ENCODE data around the gene CDON. TPM values are rescaled to one million over a fixed set of nuclear protein-coding genes. Genes with fewer than 3 reads are reported as not detected.

Gene CDON
- total and polyA plus RNA-seq, 2 donors (not counting 3 experiments of a cell fraction or from before 2014, with no cell fraction given) = 1.6 to 3.8 TPM

- H3K27me3 ChIP-seq (ENCODE audit: control insufficient read depth in 2 of 2, insufficient read depth in 2 of 2, low read length in 2 of 2) = no peaks in the 10 kb centered on the region
- H4K20me1 ChIP-seq (replicated peaks; ENCODE audit: control insufficient read depth, extremely low read depth, insufficient read depth, low read length) = no peaks in the 10 kb centered on the region
- H3K36me3 ChIP-seq (ENCODE audit: control insufficient read depth in 2 of 2, extremely low read depth in 1 of 2, insufficient read depth in 2 of 2, low read length in 2 of 2) = no peaks in the 10 kb centered on the region
- intact Hi-C loops (cut with micrococcal nuclease) (no loop called here), dilution Hi-C loops (cut with MboI; ENCODE audit: extremely low pct_ligation_motif_present, low sequenced_read_pairs) (no loop called here)
- no peaks in the 10 kb centered on the region for H3K9me3 ChIP-seq (replicated peaks; ENCODE audit: control insufficient read depth, insufficient read depth, low read length)
- H3K4me2 ChIP-seq (ENCODE audit: insufficient read depth, low read length) = no peak overlapping the region
- CTCF ChIA-PET = no interaction called here
- BruUV-seq (replicated peaks) = no TSS peak
- no peaks in the 10 kb centered on the region for H3K79me2 ChIP-seq (ENCODE audit: control insufficient read depth, insufficient read depth, low read length)
- DNase-seq (ENCODE audit: low read depth, low spot score) (no peak), FAIRE-seq (no peak)
- H3K27ac ChIP-seq (ENCODE audit: insufficient read depth, low read depth, low read length) = no peak overlapping the region
- no peak overlapping the region for H3K4me3 ChIP-seq (replicated peaks in 1 of 3; ENCODE audit: insufficient read depth in 1 of 3, low read depth in 1 of 3, low read length in 3 of 3)
- TF ChIP-seq MAX (IDR thresholded peaks at IDR 0.05; ENCODE audit: insufficient read depth, insufficient read length) (no peak), MYC (IDR thresholded peaks at IDR 0.05; ENCODE audit: low read depth, low read length) (no peak), POLR2A (IDR thresholded peaks at IDR 0.05; ENCODE audit: low read depth, low read length) (no peak), EZH2 (IDR thresholded peaks at IDR 0.05; ENCODE audit: borderline replicate concordance, low read depth, low read length, severe bottlenecking) (no peak), FOS (IDR thresholded peaks at IDR 0.05; ENCODE audit: borderline replicate concordance, insufficient read depth, low read length) (no peak), POLR2AphosphoS5 (IDR thresholded peaks at IDR 0.05; ENCODE audit: insufficient read depth, low read depth, low read length) (no peak), GATA2 (IDR thresholded peaks at IDR 0.05; ENCODE audit: insufficient read depth, insufficient read length, low read depth, low read length) (no peak)
- H3K9me1 ChIP-seq (replicated peaks; ENCODE audit: control insufficient read depth, extremely low read depth, insufficient read depth, low read length) = no peaks in the 10 kb centered on the region
- POLR2A ChIA-PET = no interaction called here
- H3K4me1 ChIP-seq (ENCODE audit: control insufficient read depth, extremely low read depth, insufficient read depth, low read length) = no peaks in the 10 kb centered on the region
- no peak overlapping the region for H3K9ac ChIP-seq (replicated peaks; ENCODE audit: extremely low read depth, insufficient read depth, low read length)
- no peak overlapping the region for H2AFZ ChIP-seq (ENCODE audit: low read depth, low read length)
Measured at GRCh38 chr11:125999234-125999880, 63.3 kb downstream of the CDON start.

DNA sequence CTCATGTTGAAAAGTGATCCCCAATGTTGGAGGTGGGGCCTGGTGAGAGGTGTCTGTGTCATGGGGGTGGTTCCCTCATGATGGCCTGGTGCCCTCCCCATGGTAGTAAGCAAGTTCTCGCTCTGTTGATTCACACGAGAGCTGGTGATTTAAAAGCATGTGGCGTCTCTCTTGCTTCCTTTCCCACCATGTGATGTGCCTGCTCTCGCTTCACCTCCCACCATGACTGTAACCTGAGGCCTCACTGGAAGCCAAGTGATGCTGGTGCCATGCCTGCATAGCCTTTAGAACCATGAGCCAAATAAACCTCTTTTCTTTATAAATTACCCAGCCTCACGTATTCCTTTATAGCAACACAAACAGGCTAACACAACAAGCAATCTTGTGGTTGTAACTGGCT lies 64.4 kb downstream of the CDON start:
- no peaks in the 10 kb centered on the region for H3K4me1 ChIP-seq (ENCODE audit: control insufficient read depth, extremely low read depth, insufficient read depth, low read length)
- no peak for TF ChIP-seq GATA2 (IDR thresholded peaks at IDR 0.05; ENCODE audit: insufficient read depth, insufficient read length, low read depth, low read length)
- ChIA-PET CTCF (no interaction called here), POLR2A (no interaction called here)
- no peaks in the 10 kb centered on the region for H4K20me1 ChIP-seq (replicated peaks; ENCODE audit: control insufficient read depth, extremely low read depth, insufficient read depth, low read length)
- dilution Hi-C loops (cut with MboI; ENCODE audit: extremely low pct_ligation_motif_present, low sequenced_read_pairs) = no loop called here
- no peaks in the 10 kb centered on the region for H3K9me3 ChIP-seq (replicated peaks; ENCODE audit: control insufficient read depth, insufficient read depth, low read length)
- no peak for FAIRE-seq
- H3K27ac ChIP-seq (ENCODE audit: insufficient read depth, low read depth, low read length) = no peak overlapping the region
- H3K9me1 ChIP-seq (replicated peaks; ENCODE audit: control insufficient read depth, extremely low read depth, insufficient read depth, low read length) = no peaks in the 10 kb centered on the region
- DNase-seq (ENCODE audit: low read depth, low spot score) = no peak
- no peaks in the 10 kb centered on the region for H3K27me3 ChIP-seq (ENCODE audit: control insufficient read depth in 2 of 2, insufficient read depth in 2 of 2, low read length in 2 of 2)
- BruUV-seq (replicated peaks) = no TSS peak
- no peak overlapping the region for H2AFZ ChIP-seq (ENCODE audit: low read depth, low read length)
- H3K4me3 ChIP-seq (replicated peaks in 1 of 3; ENCODE audit: insufficient read depth in 1 of 3, low read depth in 1 of 3, low read length in 3 of 3) = no peak overlapping the region
- no peak overlapping the region for H3K9ac ChIP-seq (replicated peaks; ENCODE audit: extremely low read depth, insufficient read depth, low read length)
- H3K4me2 ChIP-seq (ENCODE audit: insufficient read depth, low read length) = no peak overlapping the region
- no peaks in the 10 kb centered on the region for H3K79me2 ChIP-seq (ENCODE audit: control insufficient read depth, insufficient read depth, low read length)
- no peaks in the 10 kb centered on the region for H3K36me3 ChIP-seq (ENCODE audit: control insufficient read depth in 2 of 2, extremely low read depth in 1 of 2, insufficient read depth in 2 of 2, low read length in 2 of 2)
- intact Hi-C loops (cut with micrococcal nuclease) = no loop called here
